CD4-positive, alpha-beta T cell (primary cell): ENCODE data around the gene HERC3. TPM values are rescaled to one million over a fixed set of nuclear protein-coding genes. Genes with fewer than 3 reads are reported as not detected.

Experiments
- ATAC-seq: fragments of 200-7000 bp; cut with Tn5 transposase; one replicate; pipeline ENCODE4 v1.10.0; 2022; ENCODE audit warnings: mild to moderate bottlenecking; ENCODE audit not compliant: poor library complexity
- CTCF ChIA-PET: fragments of 350-600 bp; sonication (Branson Sonifier 250); formaldehyde crosslinking; loops from one replicate; lab custom pipeline; 2021; ENCODE audit warnings: antibody characterized with exemption, inconsistent platforms; lab: Charles Lee
- POLR2A ChIA-PET: fragments of 350-600 bp; sonication (Branson Sonifier 250); formaldehyde crosslinking; loops from one replicate; lab custom pipeline; 2021; ENCODE audit warnings: antibody characterized with exemption, inconsistent platforms; lab: Charles Lee
- DNase-seq, 14 experiments: peaks; one replicate each; pipeline ENCODE4 v3.0.0-alpha.2; 2013 to 2020; ENCODE audit warnings: mixed read lengths in 2 of 14
- H3K27ac ChIP-seq, 2 donors: one replicate each; pipeline versions ENCODE4 v1.5.1 to v1.7.0; 2013; ENCODE audit warnings: low read length in 2 of 2, low read depth in 1 of 2, mild to moderate bottlenecking in 1 of 2
- H3K27me3 ChIP-seq, 2 experiments: 1 replicate in 1 of 2; 2 replicates in 1 of 2; pipeline versions ENCODE4 v1.6.1 to v1.7.0; 2013; ENCODE audit warnings: low read length in 2 of 2, control low read depth in 1 of 2, mild to moderate bottlenecking in 1 of 2, moderate library complexity in 1 of 2; ENCODE audit not compliant: insufficient read depth in 2 of 2, control insufficient read depth in 1 of 2
- H3K36me3 ChIP-seq: one replicate; pipeline ENCODE4 v1.6.1; 2013; ENCODE audit warnings: low read length, control low read depth; ENCODE audit not compliant: insufficient read depth
- H3K4me1 ChIP-seq: one replicate; pipeline ENCODE4 v1.6.1; 2013; ENCODE audit warnings: low read length, control low read depth; ENCODE audit not compliant: insufficient read depth
- H3K4me3 ChIP-seq: one replicate; pipeline ENCODE4 v1.5.1; 2013; ENCODE audit warnings: mild to moderate bottlenecking, low read length, moderate library complexity
- H3K9me3 ChIP-seq, 2 experiments: 1 replicate in 1 of 2; 2 replicates in 1 of 2; pipeline versions ENCODE4 v1.6.1 to v1.7.0; 2013; ENCODE audit warnings: low read length in 2 of 2, mild to moderate bottlenecking in 2 of 2, control low read depth in 1 of 2, moderate library complexity in 1 of 2; ENCODE audit not compliant: control insufficient read depth in 1 of 2, insufficient read depth in 1 of 2
- H3K27ac Mint-ChIP-seq: one replicate; pipeline ENCODE4 v1.8.0; 2020; ENCODE audit warnings: mixed read lengths
- H3K27me3 Mint-ChIP-seq: one replicate; pipeline ENCODE4 v1.8.0; 2021; ENCODE audit warnings: mixed read lengths
- H3K36me3 Mint-ChIP-seq: one replicate; pipeline ENCODE4 v1.8.0; 2021; ENCODE audit warnings: low read depth, mixed read lengths
- H3K4me1 Mint-ChIP-seq: one replicate; pipeline ENCODE4 v1.8.0; 2021; ENCODE audit warnings: low read depth, mixed read lengths
- H3K4me3 Mint-ChIP-seq: one replicate; pipeline ENCODE4 v1.8.0; 2020; ENCODE audit warnings: mild to moderate bottlenecking, mixed read lengths
- H3K9me3 Mint-ChIP-seq: one replicate; pipeline ENCODE4 v1.8.0; 2020; ENCODE audit warnings: mixed read lengths
- intact Hi-C, 2 experiments: fragments of 100-400 bp; cut with DNase I in 1 of 2; cut with micrococcal nuclease in 1 of 2; formaldehyde crosslinking; loops; one replicate each; pipeline versions ENCODE4 v1.15.1 to v1.9.0; 2023 to 2025; cut with DNase I, micrococcal nuclease
- total RNA-seq, 174 experiments: library from RNA in 2 of 174; stranded (reverse) in 2 of 174; gene quantifications; one replicate each; pipeline ENCODE4 v1.2.3 and lab custom pipeline; 2021 to 2026
- TF ChIP-seq, protein P1 (sequence below): fragments of 200-600 bp; IDR thresholded peaks from one replicate; pipeline ENCODE4 v1.8.0; 2022; ENCODE audit warnings: antibody characterized with exemption, mild to moderate bottlenecking

HERC3 gene
- total RNA-seq, 2 experiments from 2014 or later: 63.1 to 66.4 TPM

DNA sequence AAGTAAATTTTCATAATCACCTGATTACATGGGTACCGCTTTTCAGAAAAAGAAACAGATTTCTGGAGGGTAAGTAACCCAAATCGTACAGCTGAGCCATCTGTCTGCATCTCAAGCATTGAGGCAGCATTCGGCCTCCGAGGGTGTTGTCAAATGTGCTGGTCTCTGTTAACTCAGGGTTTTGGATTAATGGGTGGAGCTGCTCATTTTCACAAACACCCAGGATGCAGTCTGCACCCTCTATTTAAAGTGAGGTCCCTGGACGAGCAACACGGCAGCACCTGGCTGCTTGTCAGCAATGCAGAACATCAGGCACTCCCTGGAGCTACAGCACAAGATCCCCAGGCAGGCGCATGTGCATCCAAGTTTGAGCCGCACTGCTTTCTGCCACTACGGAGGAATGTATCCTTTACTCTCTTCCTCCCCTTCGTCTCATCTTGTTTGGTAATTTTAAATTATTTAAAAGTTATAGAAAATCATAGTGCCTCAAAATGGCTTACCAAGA lies 130.0 kb downstream of the HERC3 start:
- peaks cover 2% of the 10 kb centered on the region for H3K9me3 Mint-ChIP-seq
- H3K27ac Mint-ChIP-seq: no peak overlapping the region
- TF ChIP-seq, protein P1, sequence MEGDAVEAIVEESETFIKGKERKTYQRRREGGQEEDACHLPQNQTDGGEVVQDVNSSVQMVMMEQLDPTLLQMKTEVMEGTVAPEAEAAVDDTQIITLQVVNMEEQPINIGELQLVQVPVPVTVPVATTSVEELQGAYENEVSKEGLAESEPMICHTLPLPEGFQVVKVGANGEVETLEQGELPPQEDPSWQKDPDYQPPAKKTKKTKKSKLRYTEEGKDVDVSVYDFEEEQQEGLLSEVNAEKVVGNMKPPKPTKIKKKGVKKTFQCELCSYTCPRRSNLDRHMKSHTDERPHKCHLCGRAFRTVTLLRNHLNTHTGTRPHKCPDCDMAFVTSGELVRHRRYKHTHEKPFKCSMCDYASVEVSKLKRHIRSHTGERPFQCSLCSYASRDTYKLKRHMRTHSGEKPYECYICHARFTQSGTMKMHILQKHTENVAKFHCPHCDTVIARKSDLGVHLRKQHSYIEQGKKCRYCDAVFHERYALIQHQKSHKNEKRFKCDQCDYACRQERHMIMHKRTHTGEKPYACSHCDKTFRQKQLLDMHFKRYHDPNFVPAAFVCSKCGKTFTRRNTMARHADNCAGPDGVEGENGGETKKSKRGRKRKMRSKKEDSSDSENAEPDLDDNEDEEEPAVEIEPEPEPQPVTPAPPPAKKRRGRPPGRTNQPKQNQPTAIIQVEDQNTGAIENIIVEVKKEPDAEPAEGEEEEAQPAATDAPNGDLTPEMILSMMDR: no peak
- H3K36me3 Mint-ChIP-seq: peaks cover 91% of the 10 kb centered on the region
- H3K9me3 ChIP-seq: peaks cover 0 to 8% of the 10 kb centered on the region in 2 experiments
- ChIA-PET CTCF (interaction anchor here (0.6 kb wide), 1 partner anchor 470 kb away, joined by 5 read pairs; no protein-coding TSS in a partner anchor), POLR2A (no interaction called here)
- no peaks in the 10 kb centered on the region for H3K27me3 Mint-ChIP-seq
- no peaks in the 10 kb centered on the region for H3K4me1 Mint-ChIP-seq
- intact Hi-C loops: no loop called here
- H3K4me3 ChIP-seq: no peak overlapping the region
- H3K4me3 Mint-ChIP-seq: no peak overlapping the region
- H3K27ac ChIP-seq: no peak overlapping the region
- H3K27me3 ChIP-seq: no peaks in the 10 kb centered on the region
- H3K36me3 ChIP-seq: peaks cover 83% of the 10 kb centered on the region
- no peaks in the 10 kb centered on the region for H3K4me1 ChIP-seq
- DNase-seq (no peak), ATAC-seq (no peak)

DNA sequence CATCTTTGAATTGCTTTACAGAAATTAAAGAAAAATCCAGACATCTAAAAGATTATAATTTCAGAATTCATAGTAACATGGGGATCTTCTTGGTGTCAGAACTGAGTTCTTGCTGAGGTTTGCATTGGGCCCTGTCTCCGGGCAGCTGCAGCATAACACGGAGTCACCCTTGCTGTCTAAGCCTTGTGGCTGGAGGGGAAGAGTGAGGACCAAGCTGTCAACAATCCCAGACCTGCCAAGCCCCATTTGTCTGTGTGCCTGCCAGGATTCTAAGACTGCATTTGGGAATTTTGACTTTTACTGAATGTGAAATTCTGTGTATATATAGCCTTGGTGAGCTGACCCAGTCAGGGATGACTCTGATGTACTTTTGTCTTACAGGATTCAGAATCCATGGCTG lies 130.5 kb downstream of the HERC3 start:
- Histone ChIP-seq H3K4me1 (no peaks in the 10 kb centered on the region), H3K4me3 (no peak overlapping the region), H3K27me3 (no peaks in the 10 kb centered on the region), H3K27ac (no peak overlapping the region), H3K36me3 (peaks cover 83% of the 10 kb centered on the region), H3K9me3 (peaks cover 0 to 3% of the 10 kb centered on the region in 2 experiments)
- H3K27me3 Mint-ChIP-seq: no peaks in the 10 kb centered on the region
- H3K4me3 Mint-ChIP-seq: no peak overlapping the region
- CTCF ChIA-PET: no interaction called here
- H3K4me1 Mint-ChIP-seq: no peaks in the 10 kb centered on the region
- POLR2A ChIA-PET: no interaction called here
- ATAC-seq: no peak
- TF ChIP-seq, protein P1: no peak
- no peaks in the 10 kb centered on the region for H3K9me3 Mint-ChIP-seq
- H3K27ac Mint-ChIP-seq: no peak overlapping the region
- H3K36me3 Mint-ChIP-seq: peaks cover 91% of the 10 kb centered on the region
- no peak for DNase-seq
- intact Hi-C loops: no loop called here

DNA sequence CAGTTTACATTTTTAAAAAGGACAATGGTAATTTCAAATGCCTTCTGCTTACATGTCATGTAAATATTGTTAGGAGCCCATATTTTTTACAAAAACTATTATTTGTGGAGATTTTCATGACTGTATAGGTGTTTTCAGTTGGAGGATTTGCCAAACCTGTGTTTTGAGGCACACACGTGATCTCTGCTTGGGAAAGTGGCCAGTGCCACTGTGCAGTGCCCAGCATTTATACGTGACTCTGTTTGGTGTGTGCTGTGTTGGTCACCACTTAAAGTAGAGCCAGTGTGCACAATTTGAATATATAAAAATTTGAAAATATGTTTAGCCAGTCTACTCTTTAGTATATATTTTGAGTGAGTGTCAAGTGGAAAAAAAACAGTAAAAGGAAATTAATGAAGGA lies 132.1 kb downstream of the HERC3 start:
- H3K27me3 ChIP-seq: no peaks in the 10 kb centered on the region
- H3K4me3 ChIP-seq: no peak overlapping the region
- no peaks in the 10 kb centered on the region for H3K9me3 ChIP-seq
- POLR2A ChIA-PET: no interaction called here
- Mint-ChIP-seq H3K9me3 (no peaks in the 10 kb centered on the region), H3K4me3 (no peak overlapping the region), H3K27me3 (no peaks in the 10 kb centered on the region), H3K27ac (no peak overlapping the region), H3K36me3 (peaks cover 88% of the 10 kb centered on the region), H3K4me1 (no peaks in the 10 kb centered on the region)
- intact Hi-C loops: no loop called here
- DNase-seq (no peak), ATAC-seq (no peak)
- no peaks in the 10 kb centered on the region for H3K4me1 ChIP-seq
- H3K27ac ChIP-seq: no peak overlapping the region
- TF ChIP-seq, protein P1: no peak
- CTCF ChIA-PET: no interaction called here
- H3K36me3 ChIP-seq: peaks cover 84% of the 10 kb centered on the region
